Measurements from ENCODE around the gene LRRC75A.
"Not testable (repeated sequence)": the region's sequence is repeated elsewhere in the genome, so short reads cannot be mapped to it uniquely, and the experiment has no call there.

LRRC75A gene

DNA sequence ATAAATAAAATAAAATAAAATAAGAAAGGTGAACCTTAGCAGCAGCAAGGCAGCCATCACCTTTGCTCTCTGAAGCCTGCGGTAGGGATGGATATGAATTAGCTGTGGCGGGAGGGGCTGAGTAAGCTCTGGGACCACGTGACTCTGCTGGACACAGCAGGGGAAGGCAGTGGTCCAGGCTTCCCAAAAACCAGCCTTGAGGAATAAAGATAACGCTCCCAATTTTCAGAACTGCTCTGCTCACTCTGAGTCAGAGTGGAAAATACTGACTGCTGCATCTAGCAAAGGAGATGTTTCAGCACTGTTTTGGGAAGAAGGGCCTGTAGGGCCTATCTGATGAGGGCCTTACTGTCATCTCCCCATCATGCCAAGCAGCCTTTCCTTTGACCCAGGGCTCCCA lies 96.1 kb downstream of the LRRC75A start:
- DNase-seq: not testable (repeated sequence)

DNA sequence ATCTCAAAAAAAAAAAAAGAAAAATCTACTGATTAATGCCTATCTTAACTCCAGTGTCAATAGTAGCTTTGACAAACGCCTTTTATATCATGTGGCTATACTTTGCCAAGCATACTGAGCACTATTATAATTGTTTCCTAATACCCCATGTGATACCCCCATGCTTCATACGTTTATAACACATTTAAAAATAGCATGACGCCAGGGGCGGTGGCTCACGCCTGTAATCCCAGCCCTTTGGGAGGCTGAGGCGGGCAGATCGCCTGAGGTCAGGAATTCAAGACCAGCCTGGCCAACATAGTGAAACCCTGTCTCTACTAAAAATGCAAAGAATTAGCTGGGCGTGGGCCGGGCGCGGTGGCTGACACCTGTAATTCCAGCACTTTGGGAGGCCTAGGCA lies 99.5 kb downstream of the LRRC75A start:
- DNase-seq: not testable (repeated sequence)

All from activated effector memory CD4-positive, alpha-beta T cell treated with anti-CD3 and anti-CD28 coated beads, Interleukin-2, amount 50 U/mL, for 16 hours (primary cell).